Hematopoietic multipotent progenitor cell treated with erythropoietin and hydrocortisone succinate and interleukin-3 and kit ligand, for 4 days (in vitro differentiated cells): ENCODE data around the gene CTNNA1.
"Not testable (repeated sequence)": the region's sequence is repeated elsewhere in the genome, so short reads cannot be mapped to it uniquely, and the experiment has no call there.

Source experiments
- DNase-seq: peaks from one replicate; pipeline ENCODE4 v3.0.0-alpha.2; 2015

CTNNA1 gene

GRCh38 chr5:138761670-138762069, 8.4 kb downstream of the CTNNA1 start:
- not testable (repeated sequence) for DNase-seq

GRCh38 chr5:138762110-138762509, 8.9 kb downstream of the CTNNA1 start:
- no peak for DNase-seq

- DNase-seq = no peak
Measured at GRCh38 chr5:138763037-138763778, 10.0 kb downstream of the CTNNA1 start.

- DNase-seq = no peak
Measured at GRCh38 chr5:138770291-138770690, 17.1 kb downstream of the CTNNA1 start.

- no peak for DNase-seq
Measured at GRCh38 chr5:138770977-138771376, 17.8 kb downstream of the CTNNA1 start.

- no peak for DNase-seq
Measured at GRCh38 chr5:138772986-138773594, 19.9 kb downstream of the CTNNA1 start.

- DNase-seq = not testable (repeated sequence)
Measured at GRCh38 chr5:138773624-138774023, 20.4 kb downstream of the CTNNA1 start.

- no peak for DNase-seq
Measured at GRCh38 chr5:138775034-138775433, 21.8 kb downstream of the CTNNA1 start.

GRCh38 chr5:138778234-138778633, 25.0 kb downstream of the CTNNA1 start:
- DNase-seq = no peak

- no peak for DNase-seq
Measured at GRCh38 chr5:138783976-138784375, 30.8 kb downstream of the CTNNA1 start.

GRCh38 chr5:138784590-138784989, 31.4 kb downstream of the CTNNA1 start:
- no peak for DNase-seq

GRCh38 chr5:138789771-138790242, 36.6 kb downstream of the CTNNA1 start:
- DNase-seq = peak; percentile 78

GRCh38 chr5:138790684-138791083, 37.5 kb downstream of the CTNNA1 start:
- no peak for DNase-seq

- DNase-seq = peak; percentile 26
Measured at GRCh38 chr5:138792195-138792790, 39.1 kb downstream of the CTNNA1 start.

GRCh38 chr5:138793575-138793974, 40.4 kb downstream of the CTNNA1 start:
- no peak for DNase-seq

- DNase-seq = no peak
Measured at GRCh38 chr5:138803285-138803684, 50.1 kb downstream of the CTNNA1 start.

- DNase-seq = no peak
Measured at GRCh38 chr5:138803935-138804334, 50.7 kb downstream of the CTNNA1 start.

GRCh38 chr5:138805096-138805495, 51.9 kb downstream of the CTNNA1 start:
- DNase-seq = no peak

- DNase-seq = no peak
Measured at GRCh38 chr5:138807182-138807581, 54.0 kb downstream of the CTNNA1 start.

GRCh38 chr5:138809391-138809790, 56.2 kb downstream of the CTNNA1 start:
- no peak for DNase-seq

- not testable (repeated sequence) for DNase-seq
Measured at GRCh38 chr5:138810861-138811260, 57.6 kb downstream of the CTNNA1 start.

GRCh38 chr5:138815529-138815928, 62.3 kb downstream of the CTNNA1 start:
- no peak for DNase-seq

- no peak for DNase-seq
Measured at GRCh38 chr5:138817241-138817640, 64.0 kb downstream of the CTNNA1 start.

GRCh38 chr5:138819081-138819480, 65.9 kb downstream of the CTNNA1 start:
- no peak for DNase-seq
